ENCODE measurements around the gene ZEB2.

- TF ChIP-seq CTCF (IDR thresholded peaks at IDR 0.05), result no peak
- no peak for TF ChIP-seq EZH2 (IDR thresholded peaks at IDR 0.05)
- TF ChIP-seq EZH2phosphoT487 (IDR thresholded peaks at IDR 0.05), result no peak
These were observed 24.5 kb downstream of the ZEB2 start for GRCh38 chr2:144495227-144496091.
